ENCODE results near the gene ZG16. TPM values are rescaled to one million over a fixed set of nuclear protein-coding genes. Genes with fewer than 3 reads are reported as not detected.

The ZG16 gene
- total and polyA plus RNA-seq, 9 of the 15 experiments (the other 6 are each of a cell fraction or from before 2014, with no cell fraction given), result 0.04 TPM; not detected in 8

- no peak for TF ChIP-seq NFIX (CRISPR knock-in tag; IDR thresholded peaks at IDR 0.05; ENCODE audit: low read depth)
- no peak for TF ChIP-seq ATF7 (IDR thresholded peaks at IDR 0.05)
- no peak for TF ChIP-seq SAFB (IDR thresholded peaks at IDR 0.05; ENCODE audit: borderline replicate concordance, low read depth, low read length)
Observed at GRCh38 chr16:29826342-29826695, 48.3 kb downstream of the ZG16 start (continued).

GRCh38 chr16:29830774-29831173 lies 52.7 kb downstream of the ZG16 start:
- Histone ChIP-seq H3K27me3 (ENCODE audit: control insufficient read depth in 2 of 2, insufficient read depth in 2 of 2, low read length in 2 of 2) (peaks cover 2 to 13% of the 10 kb centered on the region in 2 experiments; a peak in 3 of 5 replicates), H3K4me3 (no peak overlapping the region), H3K9me1 (ENCODE audit: control insufficient read depth, insufficient read depth, low read length) (no peaks in the 10 kb centered on the region), H3K79me2 (ENCODE audit: control insufficient read depth, insufficient read depth, low read length) (no peaks in the 10 kb centered on the region), H3K4me1 (replicated peaks in 1 of 2; ENCODE audit: control insufficient read depth in 2 of 2, insufficient read depth in 2 of 2, low read length in 2 of 2) (peaks cover under 1 to 7% of the 10 kb centered on the region in 2 experiments; a peak in 4 of 5 replicates), H3K4me2 (ENCODE audit: insufficient read depth, low read length) (no peak overlapping the region), H4K20me1 (replicated peaks; ENCODE audit: control insufficient read depth, insufficient read depth, low read length) (no peaks in the 10 kb centered on the region), H3K9me3 (replicated peaks; ENCODE audit: control insufficient read depth, insufficient read depth, low read depth, low read length) (no peaks in the 10 kb centered on the region), H3K27ac (ENCODE audit: extremely low read depth, low read depth, low read length) (no peak overlapping the region), H3K36me3 (ENCODE audit: control insufficient read depth, insufficient read depth, low read length) (no peaks in the 10 kb centered on the region), H3K9ac (ENCODE audit: insufficient read depth in 1 of 2, low read depth in 2 of 2, low read length in 2 of 2) (0 out of 4 replicates have a peak overlapping the region, but pooled peaks of 1 of the 2 experiments have one; percentile 58), H2AFZ (ENCODE audit: low read depth, low read length) (no peak overlapping the region)
- 8% methylated on average over 11 of the region's 11 CpGs for WGBS (ENCODE audit: insufficient coverage, low coverage, missing lambda C conversion rate)
- in situ Hi-C loops (cut with MboI) (no loop called here), intact Hi-C loops (cut with micrococcal nuclease) (no loop called here)
- FAIRE-seq, result no peak
- no peak for ATAC-seq
- POLR2A ChIA-PET, result no interaction called here
- TF ChIP-seq DEAF1 (CRISPR knock-in tag; IDR thresholded peaks at IDR 0.05), result no peak
- no peak for TF ChIP-seq POLR2B (IDR thresholded peaks at IDR 0.05; ENCODE audit: low read depth, partially characterized antibody)
- no peak for TF ChIP-seq ZNF316 (IDR thresholded peaks at IDR 0.05)
- TF ChIP-seq BRF1 (IDR thresholded peaks at IDR 0.05; ENCODE audit: borderline replicate concordance, extremely low read depth, insufficient read length), result no peak
- TF ChIP-seq TAF9B (IDR thresholded peaks at IDR 0.05; ENCODE audit: partially characterized antibody), result no peak
- TF ChIP-seq, protein P1, sequence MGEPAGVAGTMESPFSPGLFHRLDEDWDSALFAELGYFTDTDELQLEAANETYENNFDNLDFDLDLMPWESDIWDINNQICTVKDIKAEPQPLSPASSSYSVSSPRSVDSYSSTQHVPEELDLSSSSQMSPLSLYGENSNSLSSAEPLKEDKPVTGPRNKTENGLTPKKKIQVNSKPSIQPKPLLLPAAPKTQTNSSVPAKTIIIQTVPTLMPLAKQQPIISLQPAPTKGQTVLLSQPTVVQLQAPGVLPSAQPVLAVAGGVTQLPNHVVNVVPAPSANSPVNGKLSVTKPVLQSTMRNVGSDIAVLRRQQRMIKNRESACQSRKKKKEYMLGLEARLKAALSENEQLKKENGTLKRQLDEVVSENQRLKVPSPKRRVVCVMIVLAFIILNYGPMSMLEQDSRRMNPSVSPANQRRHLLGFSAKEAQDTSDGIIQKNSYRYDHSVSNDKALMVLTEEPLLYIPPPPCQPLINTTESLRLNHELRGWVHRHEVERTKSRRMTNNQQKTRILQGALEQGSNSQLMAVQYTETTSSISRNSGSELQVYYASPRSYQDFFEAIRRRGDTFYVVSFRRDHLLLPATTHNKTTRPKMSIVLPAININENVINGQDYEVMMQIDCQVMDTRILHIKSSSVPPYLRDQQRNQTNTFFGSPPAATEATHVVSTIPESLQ (CRISPR knock-in tag; IDR thresholded peaks at IDR 0.05), result no peak
- TF ChIP-seq ZNF785 (CRISPR knock-in tag; IDR thresholded peaks at IDR 0.05), result no peak
- no peak for TF ChIP-seq ZNF57 (CRISPR knock-in tag; IDR thresholded peaks at IDR 0.05)
- DNase-seq (ENCODE audit: extremely low read depth in 1 of 4, low spot score in 3 of 4), result no peak
- CTCF ChIA-PET (ENCODE audit: low intra/inter-chr PET ratio), result no interaction called here
- BruUV-seq (replicated peaks), result no TSS peak
